Muscle of arm (tissue), 12 donors: ENCODE data around the gene DENND6A. TPM values are rescaled to one million over a fixed set of nuclear protein-coding genes. Genes with fewer than 3 reads are reported as not detected.

Experiments used
- DNase-seq: peaks from one replicate; pipeline ENCODE4 v3.0.0-alpha.2; 2013
- polyA plus RNA-seq, 12 donors: library from polyadenylated mRNA; unstranded; fragments of 120-200 nt; gene quantifications; one replicate each; pipeline ENCODE4 v1.2.1, GENCODE V29; 2013; ENCODE audit not compliant: insufficient read length in 12 of 12

The DENND6A gene
- polyA plus RNA-seq, 12 donors, result 11.1 to 34.5 (median 18.0) TPM; not detected in 1

DNA sequence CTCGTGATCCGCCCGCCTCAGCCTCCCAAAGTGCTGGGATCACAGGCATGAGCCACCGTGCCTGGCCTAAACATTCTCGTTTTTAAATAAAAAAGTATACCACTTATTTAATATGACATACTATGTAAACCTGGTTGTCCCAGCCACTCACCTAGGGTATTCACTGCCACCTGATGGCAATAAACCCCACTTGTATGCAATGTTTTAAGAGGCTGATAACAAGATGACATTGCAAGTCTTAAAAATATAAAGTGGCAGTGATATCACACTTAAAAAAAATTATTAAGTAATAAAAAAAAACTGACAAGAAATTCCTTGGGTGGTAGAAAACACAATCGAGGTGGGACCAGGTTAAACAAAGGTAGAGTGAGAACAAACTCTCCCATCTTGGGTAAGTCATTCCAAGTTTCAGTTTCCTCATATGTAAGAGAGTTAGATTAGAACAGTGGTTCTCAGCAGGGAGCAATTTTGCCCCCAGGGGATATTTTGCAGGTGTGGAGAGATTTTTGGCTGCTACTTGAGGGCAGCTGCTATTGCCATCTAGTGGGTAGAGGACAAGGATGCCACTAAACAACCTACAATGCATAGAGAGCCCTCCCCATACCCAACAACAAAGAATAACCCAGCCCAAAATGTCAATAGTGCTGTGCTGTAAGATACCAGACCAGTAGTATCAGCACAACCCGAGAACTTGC lies 110.3 kb downstream of the DENND6A start:
- DNase-seq, result no peak

DNA sequence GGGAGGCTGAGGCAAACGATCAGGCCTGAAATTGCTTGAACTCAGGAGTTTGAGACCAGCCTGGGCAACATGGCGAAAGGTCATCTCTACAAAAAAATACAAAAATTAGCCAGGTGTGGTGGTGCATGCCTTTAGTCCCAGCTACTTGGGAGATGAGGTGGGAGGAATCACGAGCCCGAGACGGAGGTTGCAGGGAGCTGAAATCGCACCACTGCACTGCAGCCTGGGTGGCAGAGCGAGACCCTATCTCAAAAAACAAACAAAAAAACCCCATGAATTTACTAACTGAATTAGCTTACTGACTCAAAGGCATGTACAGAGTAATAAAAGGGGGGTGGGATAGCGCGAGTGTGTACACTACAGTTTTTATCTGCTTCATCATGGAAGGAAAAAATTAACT lies 115.1 kb downstream of the DENND6A start:
- no peak for DNase-seq

DNA sequence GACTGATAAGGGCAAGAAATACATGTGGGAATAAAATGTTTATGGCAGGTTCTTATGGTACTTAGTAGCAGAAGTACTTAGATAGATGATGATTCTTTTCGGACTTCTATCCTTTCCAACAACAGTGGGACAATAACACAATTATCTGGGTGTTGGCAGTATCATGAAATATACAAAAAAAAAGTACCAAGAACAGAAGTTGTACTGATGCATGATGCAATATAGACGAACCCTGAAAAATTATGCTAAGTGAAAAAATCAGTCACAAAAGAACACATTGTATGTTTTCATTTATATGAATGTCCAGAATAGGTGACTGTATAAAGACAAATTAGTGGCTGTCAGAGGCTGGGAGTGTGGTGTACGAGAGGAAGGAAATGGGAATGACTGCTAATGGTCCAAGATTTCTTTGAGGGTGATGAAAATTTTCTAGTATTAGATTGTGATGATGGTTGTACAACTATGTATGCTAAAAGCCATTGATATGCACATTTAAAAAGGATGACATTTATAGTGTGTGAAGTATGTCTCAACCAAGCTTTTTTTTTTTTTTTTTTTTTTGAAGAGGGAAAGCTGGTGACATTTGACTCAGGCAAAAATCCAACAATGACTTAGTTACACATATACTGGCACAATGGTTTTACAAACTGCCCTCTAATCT lies 116.8 kb downstream of the DENND6A start:
- DNase-seq, result no peak

Other genes starting within 250 kb of the DENND6A start
- gene DNAH12, start 148.7 kb downstream of the DENND6A start, polyA plus RNA-seq, result under 1 TPM in 10 of 12 donors, not detected in 2; 0.22 to 0.93 (median 0.54) TPM
- gene PDE12, start 136.8 kb downstream of the DENND6A start, polyA plus RNA-seq, result 1 to 10 TPM in 11 of 12 donors, not detected in 1; 4.6 to 9.3 (median 8.1) TPM
- 100 to 1,000 TPM in 11 of 12 donors, not detected in 1; 143 to 288 (median 195) TPM for gene ARF4, start 95.7 kb downstream of the DENND6A start, polyA plus RNA-seq
- 100 to 1,000 TPM in 1 of 12 donors, 10 to 100 TPM in 10, not detected in 1; 48.9 to 102 (median 70.8) TPM for gene SLMAP, start 63.2 kb upstream of the DENND6A start, polyA plus RNA-seq